Measurements from ENCODE around the gene TSSK2.
"Not testable (repeated sequence)": the region's sequence is repeated elsewhere in the genome, so short reads cannot be mapped to it uniquely, and the experiment has no call there.

Gene TSSK2

DNA sequence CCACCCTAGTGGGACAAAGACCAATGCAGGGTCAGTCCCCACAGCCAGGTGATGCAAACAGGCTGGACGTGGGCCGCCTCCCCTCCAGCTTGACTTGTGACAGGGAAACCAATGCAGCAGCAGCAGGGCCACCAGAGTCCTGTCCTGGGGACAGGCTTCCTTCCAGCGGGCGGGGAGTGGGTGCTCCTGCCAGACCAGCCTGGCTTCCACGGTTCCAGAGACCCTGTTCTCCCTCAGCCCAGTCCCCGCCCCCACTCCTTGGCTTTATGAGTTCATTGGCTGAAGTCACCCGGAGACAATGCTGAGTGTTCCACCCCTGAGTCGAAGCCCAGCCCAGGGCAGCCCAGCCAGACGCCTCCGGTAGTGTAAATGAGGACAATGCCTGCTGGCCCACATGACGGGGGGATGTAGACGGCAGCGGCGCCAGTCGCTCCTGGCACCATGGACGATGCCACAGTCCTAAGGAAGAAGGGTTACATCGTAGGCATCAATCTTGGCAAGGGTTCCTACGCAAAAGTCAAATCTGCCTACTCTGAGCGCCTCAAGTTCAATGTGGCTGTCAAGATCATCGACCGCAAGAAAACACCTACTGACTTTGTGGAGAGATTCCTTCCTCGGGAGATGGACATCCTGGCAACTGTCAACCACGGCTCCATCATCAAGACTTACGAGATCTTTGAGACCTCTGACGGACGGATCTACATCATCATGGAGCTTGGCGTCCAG, at the start of gene TSSK2:
Gene TSSK2, plus strand, starts transcription at position 350 of the 726 bp plus-strand sequence. Its CDS starts 92 bp downstream, at position 442.
- Histone ChIP-seq H3K36me3 (ENCODE audit: control insufficient read depth, insufficient read depth, low read length) (peaks cover 19% of the 10 kb centered on the region), H3K4me3 (replicated peaks; ENCODE audit: low read depth, low read length) (no peak within 1 kb of the TSS), H3K27me3 (replicated peaks; ENCODE audit: control insufficient read depth, insufficient read depth, low read length) (no peaks in the 10 kb centered on the region)
- no peak for DNase-seq (ENCODE audit: extremely low read depth, insufficient read length)
- TF ChIP-seq, protein P1, sequence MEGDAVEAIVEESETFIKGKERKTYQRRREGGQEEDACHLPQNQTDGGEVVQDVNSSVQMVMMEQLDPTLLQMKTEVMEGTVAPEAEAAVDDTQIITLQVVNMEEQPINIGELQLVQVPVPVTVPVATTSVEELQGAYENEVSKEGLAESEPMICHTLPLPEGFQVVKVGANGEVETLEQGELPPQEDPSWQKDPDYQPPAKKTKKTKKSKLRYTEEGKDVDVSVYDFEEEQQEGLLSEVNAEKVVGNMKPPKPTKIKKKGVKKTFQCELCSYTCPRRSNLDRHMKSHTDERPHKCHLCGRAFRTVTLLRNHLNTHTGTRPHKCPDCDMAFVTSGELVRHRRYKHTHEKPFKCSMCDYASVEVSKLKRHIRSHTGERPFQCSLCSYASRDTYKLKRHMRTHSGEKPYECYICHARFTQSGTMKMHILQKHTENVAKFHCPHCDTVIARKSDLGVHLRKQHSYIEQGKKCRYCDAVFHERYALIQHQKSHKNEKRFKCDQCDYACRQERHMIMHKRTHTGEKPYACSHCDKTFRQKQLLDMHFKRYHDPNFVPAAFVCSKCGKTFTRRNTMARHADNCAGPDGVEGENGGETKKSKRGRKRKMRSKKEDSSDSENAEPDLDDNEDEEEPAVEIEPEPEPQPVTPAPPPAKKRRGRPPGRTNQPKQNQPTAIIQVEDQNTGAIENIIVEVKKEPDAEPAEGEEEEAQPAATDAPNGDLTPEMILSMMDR (IDR thresholded peaks at IDR 0.05; ENCODE audit: insufficient read depth, low read length, poor library complexity, severe bottlenecking): no peak

DNA sequence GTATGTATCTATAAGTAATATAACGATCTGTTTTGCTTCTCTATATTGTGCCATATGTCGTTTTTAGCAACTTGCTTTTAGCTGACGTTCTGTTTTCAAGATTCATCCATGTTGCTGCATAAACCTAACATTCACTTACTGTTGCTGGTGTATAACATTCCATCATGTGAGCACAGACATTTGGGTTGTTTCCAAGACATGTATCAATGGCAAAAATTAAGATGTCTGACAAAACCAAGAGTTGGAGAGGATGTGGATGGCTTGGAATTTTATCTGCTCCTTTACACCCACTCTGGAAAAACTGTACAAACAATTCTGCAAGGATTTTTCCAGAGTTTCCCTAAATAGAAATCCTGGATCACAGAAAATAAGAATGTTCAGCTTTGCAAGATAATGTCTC, 49.8 kb upstream of the TSSK2 start:
- H3K27me3 ChIP-seq (replicated peaks; ENCODE audit: control insufficient read depth, insufficient read depth, low read length): no peaks in the 10 kb centered on the region
- no peak overlapping the region for H3K4me3 ChIP-seq (replicated peaks; ENCODE audit: low read depth, low read length)
- DNase-seq (ENCODE audit: extremely low read depth, insufficient read length): no peak
- H3K36me3 ChIP-seq (ENCODE audit: control insufficient read depth, insufficient read depth, low read length): no peaks in the 10 kb centered on the region; the same call in none of the 2 replicates
- TF ChIP-seq, protein P1 (IDR thresholded peaks at IDR 0.05; ENCODE audit: insufficient read depth, low read length, poor library complexity, severe bottlenecking): no peak

DNA sequence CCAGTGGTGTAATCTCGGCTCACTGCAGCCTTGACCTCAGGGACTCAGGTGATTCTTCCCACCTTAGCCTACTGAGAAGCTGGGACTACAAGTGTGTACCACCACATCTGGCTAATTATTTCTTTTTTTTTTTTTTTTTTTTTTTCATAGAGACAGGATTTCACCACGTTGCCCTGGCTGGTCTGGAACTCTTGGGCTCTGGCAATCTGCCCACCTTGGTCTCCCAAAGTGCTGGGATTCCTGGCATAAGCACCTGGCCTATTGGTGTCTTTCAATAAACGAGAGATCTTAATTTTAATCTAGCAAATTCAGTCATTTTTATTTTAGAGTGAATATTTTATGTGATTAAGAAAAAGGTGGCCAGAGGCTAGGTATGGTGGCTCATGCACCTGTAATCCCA, 49.0 kb upstream of the TSSK2 start:
- TF ChIP-seq, protein P1 (IDR thresholded peaks at IDR 0.05; ENCODE audit: insufficient read depth, low read length, poor library complexity, severe bottlenecking): no peak
- H3K27me3 ChIP-seq (replicated peaks; ENCODE audit: control insufficient read depth, insufficient read depth, low read length): no peaks in the 10 kb centered on the region
- no peaks in the 10 kb centered on the region; the same call in none of the 2 replicates for H3K36me3 ChIP-seq (ENCODE audit: control insufficient read depth, insufficient read depth, low read length)
- H3K4me3 ChIP-seq (replicated peaks; ENCODE audit: low read depth, low read length): no peak overlapping the region
- DNase-seq (ENCODE audit: extremely low read depth, insufficient read length): no peak

DNA sequence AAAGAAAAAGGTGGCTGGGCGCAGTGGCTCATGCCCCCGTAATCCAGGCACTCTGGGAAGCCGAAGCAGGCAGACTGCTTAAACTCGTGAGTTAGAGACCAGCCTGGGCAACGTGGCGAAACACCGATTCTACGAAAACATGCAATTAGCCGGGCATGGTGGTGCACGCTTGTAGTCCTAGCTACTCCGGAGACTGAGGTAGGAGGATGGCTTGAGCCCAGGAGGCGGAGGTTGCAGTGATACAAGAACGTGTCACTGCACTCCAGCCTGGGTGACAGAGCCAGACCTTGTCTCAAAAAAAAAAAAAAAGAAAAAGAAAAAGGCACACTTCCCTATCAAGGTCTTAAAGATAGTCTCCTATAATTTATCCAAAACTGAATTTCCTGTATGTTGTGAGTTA, 48.3 kb upstream of the TSSK2 start:
- no peak overlapping the region for H3K4me3 ChIP-seq (replicated peaks; ENCODE audit: low read depth, low read length)
- DNase-seq (ENCODE audit: extremely low read depth, insufficient read length): no peak
- no peaks in the 10 kb centered on the region for H3K27me3 ChIP-seq (replicated peaks; ENCODE audit: control insufficient read depth, insufficient read depth, low read length)
- TF ChIP-seq, protein P1 (IDR thresholded peaks at IDR 0.05; ENCODE audit: insufficient read depth, low read length, poor library complexity, severe bottlenecking): no peak
- H3K36me3 ChIP-seq (ENCODE audit: control insufficient read depth, insufficient read depth, low read length): no peaks in the 10 kb centered on the region; the same call in none of the 2 replicates

DNA sequence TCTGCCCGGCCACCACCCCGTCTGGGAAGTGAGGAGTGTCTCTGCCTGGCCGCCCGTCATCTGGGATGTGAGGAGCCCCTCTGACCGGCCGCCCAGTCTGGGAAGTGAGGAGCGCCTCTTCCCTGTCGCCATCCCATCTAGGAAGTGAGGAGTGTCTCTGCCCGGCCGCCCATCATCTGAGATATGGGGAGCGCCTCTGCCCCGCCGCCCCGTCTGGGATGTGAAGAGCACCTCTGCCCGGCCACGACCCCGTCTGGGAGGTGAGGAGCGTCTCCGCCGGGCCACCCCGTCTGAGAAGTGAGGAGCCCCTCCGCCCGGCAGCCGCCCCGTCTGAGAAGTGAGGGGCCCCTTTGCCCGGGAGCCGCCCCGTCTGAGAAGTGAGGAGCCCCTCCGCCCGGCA, 47.0 kb upstream of the TSSK2 start:
- DNase-seq (ENCODE audit: extremely low read depth, insufficient read length); H3K36me3 ChIP-seq (ENCODE audit: control insufficient read depth, insufficient read depth, low read length); H3K4me3 ChIP-seq (replicated peaks; ENCODE audit: low read depth, low read length); H3K27me3 ChIP-seq (replicated peaks; ENCODE audit: control insufficient read depth, insufficient read depth, low read length): not testable (repeated sequence)

DNA sequence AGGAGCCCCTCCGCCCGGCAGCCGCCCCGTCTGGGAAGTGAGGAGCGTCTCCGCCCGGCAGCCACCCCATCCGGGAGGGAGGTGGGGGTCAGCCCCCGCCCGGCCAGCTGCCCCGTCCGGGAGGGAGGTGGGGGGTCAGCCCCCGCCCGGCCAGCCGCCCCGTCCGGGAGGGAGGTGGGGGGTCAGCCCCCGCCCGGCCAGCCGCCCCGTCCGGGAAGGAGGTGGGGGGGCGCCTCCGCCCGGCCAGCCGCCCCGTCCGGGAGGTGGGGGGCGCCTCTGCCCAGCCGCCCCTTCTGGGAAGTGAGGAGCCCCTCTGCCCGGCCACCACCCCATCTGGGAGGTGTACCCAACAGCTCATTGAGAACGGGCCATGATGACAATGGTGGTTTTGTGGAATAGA, 46.5 kb upstream of the TSSK2 start:
- not testable (repeated sequence) for H3K36me3 ChIP-seq (ENCODE audit: control insufficient read depth, insufficient read depth, low read length); H3K27me3 ChIP-seq (replicated peaks; ENCODE audit: control insufficient read depth, insufficient read depth, low read length); DNase-seq (ENCODE audit: extremely low read depth, insufficient read length); H3K4me3 ChIP-seq (replicated peaks; ENCODE audit: low read depth, low read length)

All from GM06990 (cell line).